ENCODE data around the gene HAO2. TPM values are rescaled to one million over a fixed set of nuclear protein-coding genes. Genes with fewer than 3 reads are reported as not detected.

Gene HAO2
- total RNA-seq, 1 experiment from 2014 or later: not detected

DNA sequence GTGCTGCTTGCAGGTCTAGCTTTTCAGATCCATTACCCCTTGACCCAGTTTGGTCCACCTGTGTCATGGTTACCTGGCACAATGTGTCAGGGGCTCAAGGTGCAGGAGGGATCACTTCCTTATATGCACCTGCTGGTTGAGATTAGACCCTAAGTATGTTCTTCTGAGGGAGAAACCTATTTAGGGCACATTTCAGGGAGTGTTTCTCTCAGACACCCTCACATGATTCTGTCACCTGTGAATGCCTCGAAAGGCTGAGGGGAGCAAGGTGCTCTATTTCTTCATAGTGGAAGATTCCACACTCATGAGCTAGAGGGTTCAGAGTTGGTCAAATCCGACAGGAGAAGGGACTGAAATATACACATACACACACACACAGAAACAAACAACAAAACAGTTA is 61.9 kb downstream of the HAO2 start:
- no peak overlapping the region for H3K4me3 ChIP-seq (ENCODE audit: low read depth in 2 of 2, low read length in 2 of 2)
- CTCF ChIA-PET: no interaction called here

DNA sequence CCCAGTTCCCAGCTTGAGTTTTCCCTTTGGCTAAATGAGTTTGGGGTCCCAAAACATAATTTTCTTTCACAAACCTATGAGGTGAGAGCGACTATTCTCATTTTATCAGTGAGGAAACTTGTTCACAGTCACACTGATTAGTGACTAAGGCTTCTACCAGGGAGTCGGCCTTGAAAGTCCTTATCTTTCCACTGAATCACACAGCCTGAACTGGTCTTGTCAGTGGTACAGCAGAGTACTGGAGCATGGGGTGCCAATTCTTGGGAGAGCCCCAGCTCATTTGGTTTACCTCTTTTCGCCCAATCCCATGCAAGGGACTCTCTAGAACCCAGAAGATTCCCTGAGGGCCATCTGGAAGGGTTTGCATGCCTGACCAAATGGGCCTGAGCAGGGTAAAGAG is 63.3 kb downstream of the HAO2 start:
- no TSS peak for BruUV-seq (replicated peaks)
- CTCF ChIA-PET: no interaction called here
- DNase-seq (ENCODE audit: low read depth, low spot score) (no peak), ATAC-seq (no peak)
- Histone ChIP-seq H3K9me3 (ENCODE audit: control insufficient read depth, insufficient read depth, low read depth, low read length) (no peaks in the 10 kb centered on the region), H3K4me1 (ENCODE audit: control insufficient read depth, insufficient read depth, low read length) (no peaks in the 10 kb centered on the region), H3K36me3 (ENCODE audit: control insufficient read depth, insufficient read depth, low read length) (no peaks in the 10 kb centered on the region), H3K27me3 (ENCODE audit: control insufficient read depth, insufficient read depth, low read length) (peaks cover 11% of the 10 kb centered on the region; the same call in 1 of the 2 replicates), H3K4me3 (ENCODE audit: low read depth in 2 of 2, low read length in 2 of 2) (no peak overlapping the region), H3K27ac (ENCODE audit: low read length) (no peak overlapping the region)
- POLR2A ChIA-PET: no interaction called here
- intact Hi-C loops (cut with micrococcal nuclease; ENCODE audit: unreplicated experiment): no loop called here
- in situ Hi-C loops (cut with HindIII; ENCODE audit: low pct_unique_long_range_greater_than_20kb, low sequenced_read_pairs): no loop called here
- TF ChIP-seq, protein P1, sequence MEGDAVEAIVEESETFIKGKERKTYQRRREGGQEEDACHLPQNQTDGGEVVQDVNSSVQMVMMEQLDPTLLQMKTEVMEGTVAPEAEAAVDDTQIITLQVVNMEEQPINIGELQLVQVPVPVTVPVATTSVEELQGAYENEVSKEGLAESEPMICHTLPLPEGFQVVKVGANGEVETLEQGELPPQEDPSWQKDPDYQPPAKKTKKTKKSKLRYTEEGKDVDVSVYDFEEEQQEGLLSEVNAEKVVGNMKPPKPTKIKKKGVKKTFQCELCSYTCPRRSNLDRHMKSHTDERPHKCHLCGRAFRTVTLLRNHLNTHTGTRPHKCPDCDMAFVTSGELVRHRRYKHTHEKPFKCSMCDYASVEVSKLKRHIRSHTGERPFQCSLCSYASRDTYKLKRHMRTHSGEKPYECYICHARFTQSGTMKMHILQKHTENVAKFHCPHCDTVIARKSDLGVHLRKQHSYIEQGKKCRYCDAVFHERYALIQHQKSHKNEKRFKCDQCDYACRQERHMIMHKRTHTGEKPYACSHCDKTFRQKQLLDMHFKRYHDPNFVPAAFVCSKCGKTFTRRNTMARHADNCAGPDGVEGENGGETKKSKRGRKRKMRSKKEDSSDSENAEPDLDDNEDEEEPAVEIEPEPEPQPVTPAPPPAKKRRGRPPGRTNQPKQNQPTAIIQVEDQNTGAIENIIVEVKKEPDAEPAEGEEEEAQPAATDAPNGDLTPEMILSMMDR (IDR thresholded peaks at IDR 0.05): no peak
- TF ChIP-seq POLR2AphosphoS5 (IDR thresholded peaks at IDR 0.05; ENCODE audit: low read depth, low read length): no peak

More for the DNA sequence above, 61.9 kb downstream of the HAO2 start:
- peaks cover 11% of the 10 kb centered on the region; the same call in 1 of the 2 replicates for H3K27me3 ChIP-seq (ENCODE audit: control insufficient read depth, insufficient read depth, low read length)
- in situ Hi-C loops (cut with HindIII; ENCODE audit: low pct_unique_long_range_greater_than_20kb, low sequenced_read_pairs): no loop called here
- no peaks in the 10 kb centered on the region for H3K4me1 ChIP-seq (ENCODE audit: control insufficient read depth, insufficient read depth, low read length)
- no peak overlapping the region for H3K27ac ChIP-seq (ENCODE audit: low read length)
- no peak for ATAC-seq
- POLR2A ChIA-PET: no interaction called here
- intact Hi-C loops (cut with micrococcal nuclease; ENCODE audit: unreplicated experiment): no loop called here
- TF ChIP-seq, protein P1 (IDR thresholded peaks at IDR 0.05): no peak
- TF ChIP-seq SIN3A (IDR thresholded peaks at IDR 0.05; ENCODE audit: borderline replicate concordance, insufficient read depth, low read depth, low read length) (no peak), TCF7L2 (IDR thresholded peaks at IDR 0.05; ENCODE audit: low read depth, low read length) (no peak), POLR2AphosphoS5 (IDR thresholded peaks at IDR 0.05; ENCODE audit: low read depth, low read length) (no peak)
- TF ChIP-seq, protein P2, sequence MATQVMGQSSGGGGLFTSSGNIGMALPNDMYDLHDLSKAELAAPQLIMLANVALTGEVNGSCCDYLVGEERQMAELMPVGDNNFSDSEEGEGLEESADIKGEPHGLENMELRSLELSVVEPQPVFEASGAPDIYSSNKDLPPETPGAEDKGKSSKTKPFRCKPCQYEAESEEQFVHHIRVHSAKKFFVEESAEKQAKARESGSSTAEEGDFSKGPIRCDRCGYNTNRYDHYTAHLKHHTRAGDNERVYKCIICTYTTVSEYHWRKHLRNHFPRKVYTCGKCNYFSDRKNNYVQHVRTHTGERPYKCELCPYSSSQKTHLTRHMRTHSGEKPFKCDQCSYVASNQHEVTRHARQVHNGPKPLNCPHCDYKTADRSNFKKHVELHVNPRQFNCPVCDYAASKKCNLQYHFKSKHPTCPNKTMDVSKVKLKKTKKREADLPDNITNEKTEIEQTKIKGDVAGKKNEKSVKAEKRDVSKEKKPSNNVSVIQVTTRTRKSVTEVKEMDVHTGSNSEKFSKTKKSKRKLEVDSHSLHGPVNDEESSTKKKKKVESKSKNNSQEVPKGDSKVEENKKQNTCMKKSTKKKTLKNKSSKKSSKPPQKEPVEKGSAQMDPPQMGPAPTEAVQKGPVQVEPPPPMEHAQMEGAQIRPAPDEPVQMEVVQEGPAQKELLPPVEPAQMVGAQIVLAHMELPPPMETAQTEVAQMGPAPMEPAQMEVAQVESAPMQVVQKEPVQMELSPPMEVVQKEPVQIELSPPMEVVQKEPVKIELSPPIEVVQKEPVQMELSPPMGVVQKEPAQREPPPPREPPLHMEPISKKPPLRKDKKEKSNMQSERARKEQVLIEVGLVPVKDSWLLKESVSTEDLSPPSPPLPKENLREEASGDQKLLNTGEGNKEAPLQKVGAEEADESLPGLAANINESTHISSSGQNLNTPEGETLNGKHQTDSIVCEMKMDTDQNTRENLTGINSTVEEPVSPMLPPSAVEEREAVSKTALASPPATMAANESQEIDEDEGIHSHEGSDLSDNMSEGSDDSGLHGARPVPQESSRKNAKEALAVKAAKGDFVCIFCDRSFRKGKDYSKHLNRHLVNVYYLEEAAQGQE (IDR thresholded peaks at IDR 0.05; ENCODE audit: insufficient read depth in 1 of 2, low read depth in 2 of 2, low read length in 1 of 2): no peak
- no peak for DNase-seq (ENCODE audit: low read depth, low spot score)
- BruUV-seq (replicated peaks): no TSS peak
- H3K9me3 ChIP-seq (ENCODE audit: control insufficient read depth, insufficient read depth, low read depth, low read length): no peaks in the 10 kb centered on the region
- H3K36me3 ChIP-seq (ENCODE audit: control insufficient read depth, insufficient read depth, low read length): no peaks in the 10 kb centered on the region
